ENCODE data around the gene MAP2. TPM values are rescaled to one million over a fixed set of nuclear protein-coding genes. Genes with fewer than 3 reads are reported as not detected.
A peak's percentile ranks its signal among the peaks of the same experiment; 100 is the strongest.

MAP2 gene
- total RNA-seq, 6 experiments from 2014 or later: 1.0 to 2.0 (median 1.6) TPM

GRCh38 chr2:209694748-209695147 is 270.9 kb downstream of the MAP2 start:
- no peak for TF ChIP-seq CTCF (IDR thresholded peaks at IDR 0.05)

GRCh38 chr2:209696836-209697711 is 273.2 kb downstream of the MAP2 start:
- no peaks in the 10 kb centered on the region; the same call in none of the 2 replicates for H3K9me3 Mint-ChIP-seq
- no peak for TF ChIP-seq CTCF (IDR thresholded peaks at IDR 0.05)
- H3K27ac Mint-ChIP-seq: no peak overlapping the region
- no peak overlapping the region for H3K4me3 Mint-ChIP-seq
- no peaks in the 10 kb centered on the region; the same call in 1 of the 2 replicates for H3K4me1 Mint-ChIP-seq (ENCODE audit: low read depth)
- peak; percentile 13 for DNase-seq
- peaks cover 1% of the 10 kb centered on the region; the same call in 1 of the 2 replicates for H3K27me3 Mint-ChIP-seq (ENCODE audit: insufficient read depth)
- H3K36me3 Mint-ChIP-seq (ENCODE audit: low read depth): no peaks in the 10 kb centered on the region

More at GRCh38 chr2:209694748-209695147, 270.9 kb downstream of the MAP2 start:
- H3K4me3 Mint-ChIP-seq: no peak overlapping the region
- H3K27me3 Mint-ChIP-seq (ENCODE audit: insufficient read depth): peaks cover 1% of the 10 kb centered on the region; the same call in 1 of the 2 replicates
- peaks cover 5% of the 10 kb centered on the region for H3K9me3 Mint-ChIP-seq
- no peaks in the 10 kb centered on the region; the same call in 1 of the 2 replicates for H3K4me1 Mint-ChIP-seq (ENCODE audit: low read depth)
- no peak overlapping the region for H3K27ac Mint-ChIP-seq
- H3K36me3 Mint-ChIP-seq (ENCODE audit: low read depth): no peaks in the 10 kb centered on the region
- DNase-seq: no peak

GRCh38 chr2:209702775-209703174 is 278.9 kb downstream of the MAP2 start:
- DNase-seq: no peak
- no peaks in the 10 kb centered on the region for H3K9me3 Mint-ChIP-seq

DNA sequence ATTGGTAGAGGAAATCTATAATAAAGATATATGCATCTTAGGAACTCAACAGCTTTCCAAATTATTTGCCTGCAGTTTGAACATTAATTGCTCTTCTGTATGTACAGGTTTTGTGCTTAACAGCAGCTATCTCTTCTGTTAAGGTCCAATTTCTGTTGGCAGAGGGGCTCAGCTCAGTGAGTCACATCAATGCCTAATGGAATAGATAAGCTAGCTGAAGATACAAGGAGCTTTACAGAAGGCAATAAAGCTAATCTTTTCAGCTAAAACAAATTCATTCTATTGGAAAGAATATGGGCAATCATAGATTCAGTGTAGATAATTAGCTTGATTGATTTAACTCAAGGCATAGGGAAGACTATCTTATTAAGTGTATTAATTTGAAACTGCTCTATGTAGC is 289.4 kb downstream of the MAP2 start:
- no peak for TF ChIP-seq CTCF (IDR thresholded peaks at IDR 0.05)
- no peak overlapping the region for H3K4me3 Mint-ChIP-seq
- no peaks in the 10 kb centered on the region for H3K4me1 Mint-ChIP-seq (ENCODE audit: low read depth)
- H3K27ac Mint-ChIP-seq: no peak overlapping the region
- H3K27me3 Mint-ChIP-seq (ENCODE audit: insufficient read depth): no peaks in the 10 kb centered on the region
- H3K36me3 Mint-ChIP-seq (ENCODE audit: low read depth): no peaks in the 10 kb centered on the region
- DNase-seq: no peak
- H3K9me3 Mint-ChIP-seq: no peaks in the 10 kb centered on the region; the same call in 1 of the 2 replicates

More at GRCh38 chr2:209702775-209703174, 278.9 kb downstream of the MAP2 start:
- Mint-ChIP-seq H3K27me3 (ENCODE audit: insufficient read depth) (peaks cover 1% of the 10 kb centered on the region; the same call in 1 of the 2 replicates), H3K36me3 (ENCODE audit: low read depth) (no peaks in the 10 kb centered on the region), H3K27ac (no peak overlapping the region), H3K4me3 (no peak overlapping the region), H3K4me1 (ENCODE audit: low read depth) (no peaks in the 10 kb centered on the region)
- no peak for TF ChIP-seq CTCF (IDR thresholded peaks at IDR 0.05)

DNA sequence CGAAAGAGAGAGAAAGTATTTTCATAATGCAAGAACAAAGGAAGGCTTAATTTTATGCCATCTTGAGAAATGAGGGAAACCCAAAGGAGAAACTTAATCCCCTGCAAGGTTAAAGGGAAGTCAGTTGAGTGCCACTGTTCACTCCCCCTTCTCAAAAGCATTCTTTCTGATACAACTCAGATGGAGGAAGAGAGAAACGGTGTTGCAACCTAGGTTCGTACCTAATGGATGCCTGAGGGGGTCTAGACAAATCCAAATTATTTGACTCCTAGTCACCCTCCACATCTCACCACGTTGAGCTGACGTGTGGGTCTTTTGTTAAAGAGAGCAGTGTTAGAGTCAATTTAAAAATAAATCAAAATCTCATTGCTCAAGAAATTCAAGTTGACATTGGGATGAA is 295.2 kb downstream of the MAP2 start:
- H3K9me3 Mint-ChIP-seq: peaks cover 4% of the 10 kb centered on the region; the same call in 1 of the 2 replicates
- no peaks in the 10 kb centered on the region; the same call in 1 of the 2 replicates for H3K36me3 Mint-ChIP-seq (ENCODE audit: low read depth)
- H3K27ac Mint-ChIP-seq: no peak overlapping the region
- no peak overlapping the region for H3K4me3 Mint-ChIP-seq
- no peaks in the 10 kb centered on the region; the same call in 1 of the 2 replicates for H3K27me3 Mint-ChIP-seq (ENCODE audit: insufficient read depth)
- peaks cover 16% of the 10 kb centered on the region for H3K4me1 Mint-ChIP-seq (ENCODE audit: low read depth)
- TF ChIP-seq CTCF (IDR thresholded peaks at IDR 0.05): no peak
- no peak for DNase-seq

All from HFFc6 (cell line).